GM19239 (cell line): ENCODE data around the gene BMPR2.
"Not testable (repeated sequence)": the region's sequence is repeated elsewhere in the genome, so short reads cannot be mapped to it uniquely, and the experiment has no call there.

Source experiments
- DNase-seq: peaks from one replicate; pipeline ENCODE4 v3.0.0; 2011; ENCODE audit warnings: low spot score; ENCODE audit not compliant: insufficient read length
- FAIRE-seq: peaks from 2 replicates; lab custom pipeline; 2011; peaks lifted over from hg19 to GRCh38; lab: Jason Lieb, UNC

Gene BMPR2

GRCh38 chr2:202582846-202583245, 206.7 kb downstream of the BMPR2 start:
- not testable (repeated sequence) for FAIRE-seq

GRCh38 chr2:202583709-202584219, 207.6 kb downstream of the BMPR2 start:
- FAIRE-seq = no peak
- no peak for DNase-seq

More at GRCh38 chr2:202582846-202583245, 206.7 kb downstream of the BMPR2 start:
- DNase-seq = not testable (repeated sequence)

- FAIRE-seq = peak; percentile 98
Measured at GRCh38 chr2:202588647-202589581, 212.8 kb downstream of the BMPR2 start.

GRCh38 chr2:202589582-202589949, 213.4 kb downstream of the BMPR2 start:
- no peak for FAIRE-seq
- no peak for DNase-seq

More at GRCh38 chr2:202588647-202589581, 212.8 kb downstream of the BMPR2 start:
- peak; percentile 61 for DNase-seq

GRCh38 chr2:202592566-202592965, 216.4 kb downstream of the BMPR2 start:
- no peak for DNase-seq
- FAIRE-seq = no peak

GRCh38 chr2:202599105-202599504, 223.0 kb downstream of the BMPR2 start:
- DNase-seq (no peak), FAIRE-seq (no peak)

GRCh38 chr2:202599911-202600310, 223.8 kb downstream of the BMPR2 start:
- peak; percentile 8 for FAIRE-seq
- no peak for DNase-seq

GRCh38 chr2:202604699-202605098, 228.6 kb downstream of the BMPR2 start:
- DNase-seq (no peak), FAIRE-seq (peak; percentile 78)

GRCh38 chr2:202605174-202605573, 229.0 kb downstream of the BMPR2 start:
- FAIRE-seq (no peak), DNase-seq (no peak)

- FAIRE-seq (peak; percentile 87), DNase-seq (no peak)
Measured at GRCh38 chr2:202608142-202608852, 232.2 kb downstream of the BMPR2 start.

GRCh38 chr2:202609381-202610145, 233.4 kb downstream of the BMPR2 start:
- DNase-seq (no peak), FAIRE-seq (peak; percentile 97)

GRCh38 chr2:202610380-202610779, 234.3 kb downstream of the BMPR2 start:
- DNase-seq (no peak), FAIRE-seq (no peak)

GRCh38 chr2:202612145-202612544, 236.0 kb downstream of the BMPR2 start:
- FAIRE-seq (no peak), DNase-seq (no peak)

GRCh38 chr2:202613479-202613878, 237.4 kb downstream of the BMPR2 start:
- no peak for DNase-seq
- no peak for FAIRE-seq
